ENCODE measurements around the gene SGMS1.

- TF ChIP-seq, protein P1, sequence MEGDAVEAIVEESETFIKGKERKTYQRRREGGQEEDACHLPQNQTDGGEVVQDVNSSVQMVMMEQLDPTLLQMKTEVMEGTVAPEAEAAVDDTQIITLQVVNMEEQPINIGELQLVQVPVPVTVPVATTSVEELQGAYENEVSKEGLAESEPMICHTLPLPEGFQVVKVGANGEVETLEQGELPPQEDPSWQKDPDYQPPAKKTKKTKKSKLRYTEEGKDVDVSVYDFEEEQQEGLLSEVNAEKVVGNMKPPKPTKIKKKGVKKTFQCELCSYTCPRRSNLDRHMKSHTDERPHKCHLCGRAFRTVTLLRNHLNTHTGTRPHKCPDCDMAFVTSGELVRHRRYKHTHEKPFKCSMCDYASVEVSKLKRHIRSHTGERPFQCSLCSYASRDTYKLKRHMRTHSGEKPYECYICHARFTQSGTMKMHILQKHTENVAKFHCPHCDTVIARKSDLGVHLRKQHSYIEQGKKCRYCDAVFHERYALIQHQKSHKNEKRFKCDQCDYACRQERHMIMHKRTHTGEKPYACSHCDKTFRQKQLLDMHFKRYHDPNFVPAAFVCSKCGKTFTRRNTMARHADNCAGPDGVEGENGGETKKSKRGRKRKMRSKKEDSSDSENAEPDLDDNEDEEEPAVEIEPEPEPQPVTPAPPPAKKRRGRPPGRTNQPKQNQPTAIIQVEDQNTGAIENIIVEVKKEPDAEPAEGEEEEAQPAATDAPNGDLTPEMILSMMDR (IDR thresholded peaks at IDR 0.05) = no peak
- no peak for TF ChIP-seq POLR2A (IDR thresholded peaks at IDR 0.05)
These were observed 44.1 kb downstream of the SGMS1 start for GRCh38 chr10:50579491-50580261.

All from heart left ventricle (tissue), 13 donors.